ENCODE data around the gene SERPINB1.

SERPINB1 gene

GRCh38 chr6:2790588-2791449, 50.8 kb downstream of the SERPINB1 start:
- peak; percentile 72 for DNase-seq

GRCh38 chr6:2786269-2786668, 55.4 kb downstream of the SERPINB1 start:
- no peak for DNase-seq

- DNase-seq = no peak
Observed at GRCh38 chr6:2784930-2785329, 56.7 kb downstream of the SERPINB1 start.

- no peak for DNase-seq
Observed at GRCh38 chr6:2784061-2784460, 57.6 kb downstream of the SERPINB1 start.

- DNase-seq = no peak
Observed at GRCh38 chr6:2783188-2783963, 58.3 kb downstream of the SERPINB1 start.

- no peak for DNase-seq
Observed at GRCh38 chr6:2782825-2783187, 58.9 kb downstream of the SERPINB1 start.

GRCh38 chr6:2782356-2782708, 59.3 kb downstream of the SERPINB1 start:
- DNase-seq = no peak

Data from stimulated activated CD8-positive, alpha-beta memory T cell treated with anti-CD3 and anti-CD28 coated beads, Interleukin-4, amount 100 ng/mL, for 48 hours (primary cell).